RWPE1 (cell line): Measurements from ENCODE around the gene ZNF107.

Experiments
- CTCF ChIA-PET: fragments of 350-600 bp; sonication (Branson Sonifier 250); formaldehyde crosslinking; extraction: SDS; loops from one replicate; lab custom pipeline; 2021; lab: Yijun Ruan, JAX
- POLR2A ChIA-PET: fragments of 400-600 bp; formaldehyde crosslinking; extraction: SDS; loops from one replicate; lab custom pipeline; 2020; ENCODE audit warnings: antibody characterized with exemption; ENCODE audit not compliant: low non-redundant PET; lab: Yijun Ruan, JAX
- DNase-seq: peaks from one replicate; pipeline ENCODE4 v3.0.0; 2012; ENCODE audit warnings: low spot score
- H3K27ac ChIP-seq: fragments of 450-650 bp; 2 replicates; pipeline ENCODE4 v1.5.1; 2017
- TF ChIP-seq, protein P1 (sequence below): fragments of 450-650 bp; conservative IDR thresholded peaks from 2 replicates; pipeline ENCODE4 v1.5.1; 2017; ENCODE audit warnings: low read depth, mild to moderate bottlenecking

The ZNF107 gene

DNA sequence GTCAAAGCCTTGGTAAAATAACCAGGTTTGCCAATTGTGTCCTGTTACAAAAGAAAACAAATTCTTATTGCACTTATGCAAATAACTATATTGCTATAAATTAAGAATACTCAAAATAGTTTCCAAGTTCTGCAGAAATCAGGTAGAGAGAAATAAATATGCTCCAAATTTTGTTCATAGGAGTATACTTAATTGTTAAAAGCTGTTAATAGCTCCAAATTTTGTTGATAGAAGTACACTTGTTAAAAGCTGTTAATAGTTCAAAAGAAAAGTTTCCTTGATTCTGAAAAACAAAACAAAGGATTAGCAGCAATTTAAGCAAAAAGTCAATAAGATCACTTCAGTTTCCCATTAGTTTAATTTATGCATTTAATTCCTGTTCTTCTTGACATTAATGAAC, 81.9 kb downstream of the ZNF107 start:
- CTCF ChIA-PET = no interaction called here
- no peak for DNase-seq

DNA sequence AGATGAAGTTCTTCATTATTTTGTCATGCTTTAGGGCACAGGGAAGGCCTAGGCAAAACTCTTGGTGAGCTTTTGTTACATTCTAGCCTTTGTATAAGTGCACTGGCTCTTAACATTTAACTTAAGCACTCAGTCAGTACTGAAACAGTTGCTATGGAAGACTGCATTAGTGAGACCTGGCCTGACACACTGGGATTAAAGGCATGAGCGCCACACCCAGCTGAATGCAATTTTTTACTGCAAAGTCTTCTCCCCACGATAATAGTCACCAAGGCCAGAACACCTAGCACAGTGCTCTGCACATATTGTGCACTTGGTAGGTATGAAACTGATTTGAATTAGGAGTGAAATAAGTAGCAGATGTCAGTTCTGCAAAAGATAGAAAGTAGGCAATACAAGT, 87.1 kb downstream of the ZNF107 start:
- POLR2A ChIA-PET = no interaction called here

More for the DNA sequence above, 81.9 kb downstream of the ZNF107 start:
- TF ChIP-seq, protein P1, sequence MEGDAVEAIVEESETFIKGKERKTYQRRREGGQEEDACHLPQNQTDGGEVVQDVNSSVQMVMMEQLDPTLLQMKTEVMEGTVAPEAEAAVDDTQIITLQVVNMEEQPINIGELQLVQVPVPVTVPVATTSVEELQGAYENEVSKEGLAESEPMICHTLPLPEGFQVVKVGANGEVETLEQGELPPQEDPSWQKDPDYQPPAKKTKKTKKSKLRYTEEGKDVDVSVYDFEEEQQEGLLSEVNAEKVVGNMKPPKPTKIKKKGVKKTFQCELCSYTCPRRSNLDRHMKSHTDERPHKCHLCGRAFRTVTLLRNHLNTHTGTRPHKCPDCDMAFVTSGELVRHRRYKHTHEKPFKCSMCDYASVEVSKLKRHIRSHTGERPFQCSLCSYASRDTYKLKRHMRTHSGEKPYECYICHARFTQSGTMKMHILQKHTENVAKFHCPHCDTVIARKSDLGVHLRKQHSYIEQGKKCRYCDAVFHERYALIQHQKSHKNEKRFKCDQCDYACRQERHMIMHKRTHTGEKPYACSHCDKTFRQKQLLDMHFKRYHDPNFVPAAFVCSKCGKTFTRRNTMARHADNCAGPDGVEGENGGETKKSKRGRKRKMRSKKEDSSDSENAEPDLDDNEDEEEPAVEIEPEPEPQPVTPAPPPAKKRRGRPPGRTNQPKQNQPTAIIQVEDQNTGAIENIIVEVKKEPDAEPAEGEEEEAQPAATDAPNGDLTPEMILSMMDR = no peak
- H3K27ac ChIP-seq = no peak overlapping the region
- POLR2A ChIA-PET = no interaction called here

DNA sequence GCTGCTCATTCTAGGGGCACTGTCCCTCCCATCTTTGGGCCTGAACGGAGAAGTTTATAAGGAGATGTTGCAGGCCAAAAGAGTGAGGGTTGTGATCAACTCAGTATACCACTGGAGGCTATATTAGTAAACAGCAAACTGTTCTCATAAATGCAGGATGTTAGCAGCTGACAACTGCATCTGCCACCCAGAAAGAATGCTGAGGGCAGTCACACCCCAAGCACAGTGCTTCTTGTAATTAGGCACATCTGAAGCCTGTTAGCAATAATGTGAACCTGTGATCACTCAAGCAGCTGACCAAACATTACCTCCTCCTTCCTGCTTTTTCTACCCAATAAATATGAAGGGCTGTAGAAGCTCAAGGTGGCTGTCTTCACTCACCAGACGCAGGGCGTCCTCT, 89.9 kb downstream of the ZNF107 start:
- H3K27ac ChIP-seq = no peak overlapping the region
- TF ChIP-seq, protein P1 = no peak
- POLR2A ChIA-PET = no interaction called here
- CTCF ChIA-PET = no interaction called here
- DNase-seq = no peak

More for the DNA sequence above, 87.1 kb downstream of the ZNF107 start:
- DNase-seq = no peak
- H3K27ac ChIP-seq = no peak overlapping the region
- TF ChIP-seq, protein P1 = no peak
- CTCF ChIA-PET = interaction anchor here (0.6 to 0.7 kb wide), 2 partner anchors 196 to 1658 kb away, joined by 4 to 6 read pairs; no protein-coding TSS in a partner anchor

DNA sequence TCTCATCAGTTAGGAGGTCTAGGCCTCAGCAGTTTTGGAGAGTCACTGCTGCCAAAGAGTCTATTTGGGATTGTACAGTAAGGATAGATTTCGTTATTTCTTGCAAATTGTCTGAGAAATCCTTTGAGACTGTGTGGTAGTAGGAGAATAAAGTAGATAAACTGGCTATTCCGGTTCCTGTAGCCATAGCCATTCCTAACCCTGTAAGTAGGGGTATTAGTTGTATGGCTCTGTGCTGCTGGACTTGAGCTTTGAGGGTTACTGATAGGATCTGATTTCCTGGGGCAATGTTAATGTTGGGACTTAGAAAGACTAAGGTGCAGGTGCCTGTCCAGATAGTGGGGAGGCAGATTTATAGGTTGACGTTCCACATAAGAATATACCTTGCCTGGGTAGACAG, 92.2 kb downstream of the ZNF107 start:
- POLR2A ChIA-PET = no interaction called here
- DNase-seq = no peak
- CTCF ChIA-PET = no interaction called here

More for the DNA sequence above, 92.2 kb downstream of the ZNF107 start:
- no peak overlapping the region for H3K27ac ChIP-seq
- TF ChIP-seq, protein P1 = no peak
